Measurements from ENCODE around the gene EVI5. TPM values are rescaled to one million over a fixed set of nuclear protein-coding genes. Genes with fewer than 3 reads are reported as not detected.

EVI5 gene
- total and polyA plus RNA-seq, 2 experiments from 2014 or later, result 16.5 to 20.0 TPM

- Histone ChIP-seq H3K27ac (no peak overlapping the region), H3K9me3 (ENCODE audit: low read depth) (no peaks in the 10 kb centered on the region), H3K79me2 (ENCODE audit: insufficient read depth) (no peaks in the 10 kb centered on the region), H3K4me1 (ENCODE audit: insufficient read depth) (peaks cover 9% of the 10 kb centered on the region; the same call in 1 of the 2 replicates), H3K4me3 (no peak overlapping the region), H2AFZ (no peak overlapping the region), H3K27me3 (replicated peaks; ENCODE audit: insufficient read depth) (peaks cover 56% of the 10 kb centered on the region), H3K36me3 (ENCODE audit: low read depth) (no peaks in the 10 kb centered on the region), H3K9ac (no peak overlapping the region), H3K9me2 (ENCODE audit: insufficient read depth) (no peaks in the 10 kb centered on the region), H3F3A (ENCODE audit: insufficient read depth) (no peaks in the 10 kb centered on the region), H3K4me2 (ENCODE audit: unreplicated experiment) (no peak overlapping the region), H4K20me1 (ENCODE audit: insufficient read depth) (no peaks in the 10 kb centered on the region)
- DNase-seq, result no peak
- WGBS, 2 experiments (ENCODE audit: low coverage in 1 of 2, low lambda C conversion rate in 2 of 2, missing lambda C conversion rate in 2 of 2), result 76 to 83% methylated on average over 3 of the region's 3 CpGs
- TF ChIP-seq EZH2phosphoT487 (IDR thresholded peaks at IDR 0.05; ENCODE audit: insufficient read depth, low read depth) (no peak), EZH2 (IDR thresholded peaks at IDR 0.05; ENCODE audit: insufficient read depth, poor library complexity, severe bottlenecking) (no peak)
- in situ Hi-C loops (cut with MboI), result no loop called here
Measured at GRCh38 chr1:92488416-92488815, 296.5 kb downstream of the EVI5 start.

- H3K36me3 ChIP-seq (ENCODE audit: low read depth), result no peaks in the 10 kb centered on the region
- peaks cover 68% of the 10 kb centered on the region for H3K27me3 ChIP-seq (replicated peaks; ENCODE audit: insufficient read depth)
- no peaks in the 10 kb centered on the region for H3K79me2 ChIP-seq (ENCODE audit: insufficient read depth)
- no peaks in the 10 kb centered on the region for H3K9me2 ChIP-seq (ENCODE audit: insufficient read depth)
- no peak overlapping the region for H3K9ac ChIP-seq
- H3K4me1 ChIP-seq (ENCODE audit: insufficient read depth), result peaks cover 9% of the 10 kb centered on the region; the same call in 1 of the 2 replicates
- H3K9me3 ChIP-seq (ENCODE audit: low read depth), result no peaks in the 10 kb centered on the region
- no peak for TF ChIP-seq EZH2 (IDR thresholded peaks at IDR 0.05; ENCODE audit: insufficient read depth, poor library complexity, severe bottlenecking)
- TF ChIP-seq EZH2phosphoT487 (IDR thresholded peaks at IDR 0.05; ENCODE audit: insufficient read depth, low read depth), result no peak
- no peaks in the 10 kb centered on the region for H4K20me1 ChIP-seq (ENCODE audit: insufficient read depth)
- WGBS, 2 experiments (ENCODE audit: low coverage in 1 of 2, low lambda C conversion rate in 2 of 2, missing lambda C conversion rate in 2 of 2), result 84 to 85% methylated on average over 7 of the region's 7 CpGs
- H3F3A ChIP-seq (ENCODE audit: insufficient read depth), result no peaks in the 10 kb centered on the region
- in situ Hi-C loops (cut with MboI), result no loop called here
- H3K4me2 ChIP-seq (ENCODE audit: unreplicated experiment), result no peak overlapping the region
- peak overlapping the region; percentile 63; the same call in 1 of the 2 replicates for H3K4me3 ChIP-seq
- no peak overlapping the region for H2AFZ ChIP-seq
- no peak for DNase-seq
- H3K27ac ChIP-seq, result no peak overlapping the region
Measured at GRCh38 chr1:92487078-92487605, 297.8 kb downstream of the EVI5 start.

- H3K36me3 ChIP-seq (ENCODE audit: low read depth), result no peaks in the 10 kb centered on the region
- H3F3A ChIP-seq (ENCODE audit: insufficient read depth), result no peaks in the 10 kb centered on the region
- TF ChIP-seq EZH2 (IDR thresholded peaks at IDR 0.05; ENCODE audit: insufficient read depth, poor library complexity, severe bottlenecking), result no peak
- no peak within 1 kb of the TSS for H3K27ac ChIP-seq
- H3K4me3 ChIP-seq, result peak within 1 kb of the TSS; percentile 64
- in situ Hi-C loops (cut with MboI), result no loop called here
- no peaks in the 10 kb centered on the region for H3K9me3 ChIP-seq (ENCODE audit: low read depth)
- H3K9ac ChIP-seq, result no peak within 1 kb of the TSS
- peak within 1 kb of the TSS; percentile 73 for H3K4me2 ChIP-seq (ENCODE audit: unreplicated experiment)
- 4 to 5% methylated on average over 59 to 70 of the region's 77 CpGs for WGBS, 2 experiments (ENCODE audit: low coverage in 1 of 2, low lambda C conversion rate in 2 of 2, missing lambda C conversion rate in 2 of 2)
- no peaks in the 10 kb centered on the region for H3K9me2 ChIP-seq (ENCODE audit: insufficient read depth)
- H2AFZ ChIP-seq, result peak within 1 kb of the TSS; percentile 55
- peaks cover 9% of the 10 kb centered on the region; the same call in 1 of the 2 replicates for H3K4me1 ChIP-seq (ENCODE audit: insufficient read depth)
- H3K79me2 ChIP-seq (ENCODE audit: insufficient read depth), result no peaks in the 10 kb centered on the region
- peak; percentile 62 for DNase-seq
- H3K27me3 ChIP-seq (replicated peaks; ENCODE audit: insufficient read depth), result peaks cover 75% of the 10 kb centered on the region
- no peaks in the 10 kb centered on the region for H4K20me1 ChIP-seq (ENCODE audit: insufficient read depth)
Measured at GRCh38 chr1:92486251-92487077, 298.4 kb downstream of the EVI5 start, which contains the start of gene GFI1. GFI1 (minus strand) TSS chr1:92486925; CDS start chr1:92483487, 3,438 bp downstream.

GRCh38 chr1:92485381-92486250 lies 299.3 kb downstream of the EVI5 start:
- no peak overlapping the region for H3K9ac ChIP-seq
- H4K20me1 ChIP-seq (ENCODE audit: insufficient read depth), result no peaks in the 10 kb centered on the region
- in situ Hi-C loops (cut with MboI), result no loop called here
- H3K9me2 ChIP-seq (ENCODE audit: insufficient read depth), result no peaks in the 10 kb centered on the region
- peak overlapping the region; percentile 64 for H3K4me3 ChIP-seq
- H3K27me3 ChIP-seq (replicated peaks; ENCODE audit: insufficient read depth), result peaks cover 83% of the 10 kb centered on the region
- no peaks in the 10 kb centered on the region for H3F3A ChIP-seq (ENCODE audit: insufficient read depth)
- H3K36me3 ChIP-seq (ENCODE audit: low read depth), result no peaks in the 10 kb centered on the region
- no peaks in the 10 kb centered on the region for H3K9me3 ChIP-seq (ENCODE audit: low read depth)
- no peak overlapping the region for H3K27ac ChIP-seq
- H2AFZ ChIP-seq, result peak overlapping the region; percentile 55
- H3K4me1 ChIP-seq (ENCODE audit: insufficient read depth), result peaks cover 9% of the 10 kb centered on the region; the same call in 1 of the 2 replicates
- no peaks in the 10 kb centered on the region for H3K79me2 ChIP-seq (ENCODE audit: insufficient read depth)
- DNase-seq, result peak; percentile 36
- 2 to 4% methylated on average over 63 to 81 of the region's 82 CpGs for WGBS, 2 experiments (ENCODE audit: low coverage in 1 of 2, low lambda C conversion rate in 2 of 2, missing lambda C conversion rate in 2 of 2)
- H3K4me2 ChIP-seq (ENCODE audit: unreplicated experiment), result peak overlapping the region; percentile 73
- TF ChIP-seq EZH2phosphoT487 (IDR thresholded peaks at IDR 0.05; ENCODE audit: insufficient read depth, low read depth) (0 out of 2 replicates have a peak, but pooled peaks have one; percentile 64), EZH2 (IDR thresholded peaks at IDR 0.05; ENCODE audit: insufficient read depth, poor library complexity, severe bottlenecking) (peak; percentile 92)

All from GM23248 (cell line).